ENCODE data around the gene PTBP2.

The PTBP2 gene

DNA sequence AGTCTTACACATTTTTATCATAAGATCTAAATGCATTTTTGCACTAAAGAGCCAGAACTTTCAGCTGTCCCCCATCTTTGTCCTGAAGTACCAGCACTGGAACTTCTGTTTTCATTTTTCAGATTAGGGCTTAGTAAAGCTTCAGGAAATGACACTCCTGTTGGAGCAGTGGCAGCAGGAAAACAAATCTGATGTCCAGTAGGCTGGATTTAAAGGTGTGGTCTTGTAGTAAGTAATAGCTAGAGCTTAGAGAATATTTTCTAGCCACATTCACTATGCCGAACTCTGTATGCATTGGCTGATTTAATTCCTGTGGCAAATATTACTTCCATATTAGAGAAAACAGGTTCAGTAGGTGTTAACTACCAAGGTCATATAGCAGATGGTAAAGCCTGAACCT, 103.6 kb downstream of the PTBP2 start:
- no peak for DNase-seq

DNA sequence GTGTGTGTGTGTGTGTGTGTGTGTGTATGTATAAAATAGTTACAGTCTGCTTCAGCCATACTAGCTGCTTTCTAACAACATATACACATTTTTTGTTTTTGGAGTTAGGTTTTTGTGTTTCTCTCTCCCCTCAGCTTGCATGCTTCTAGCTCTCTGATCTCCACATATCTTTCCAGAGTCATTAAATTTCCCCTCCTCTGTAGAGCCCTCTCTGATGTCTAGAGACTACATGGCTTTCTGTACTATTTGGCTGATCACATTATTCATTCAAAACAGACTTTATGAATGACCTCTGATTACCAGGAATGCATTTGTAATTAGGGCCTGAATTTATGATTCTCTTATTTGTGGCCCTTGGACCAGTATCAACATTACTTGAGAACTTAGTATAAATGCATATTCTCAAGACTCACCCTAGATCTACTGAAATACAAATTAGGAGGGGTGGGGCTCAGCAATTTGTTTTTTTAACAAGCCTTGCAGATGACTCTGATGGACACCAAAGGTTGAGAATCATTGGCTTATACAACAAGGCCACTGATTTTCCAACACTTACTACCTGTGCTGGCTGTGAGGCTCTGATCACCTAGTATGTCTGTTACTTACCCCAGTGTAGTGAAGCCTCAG, 104.5 kb downstream of the PTBP2 start:
- no peak for DNase-seq

DNA sequence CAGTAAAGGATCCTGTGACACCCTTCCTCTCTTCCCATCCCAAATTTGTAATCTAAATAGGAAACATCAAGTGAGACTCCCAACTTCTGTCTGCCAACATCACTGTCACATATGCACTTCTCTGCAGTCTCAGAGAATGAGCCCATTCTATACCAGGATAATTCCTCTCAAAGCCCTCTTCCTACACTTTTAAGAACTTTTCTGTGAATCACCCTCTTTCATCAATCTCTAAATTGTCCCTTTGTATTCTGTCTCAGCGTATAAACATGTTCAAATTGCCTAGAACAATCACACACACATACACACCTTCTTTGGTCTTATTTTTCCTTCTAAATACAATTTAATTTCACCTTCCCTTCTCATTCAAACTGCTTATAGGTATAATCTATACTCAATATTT, 111.8 kb downstream of the PTBP2 start:
- DNase-seq: no peak

DNA sequence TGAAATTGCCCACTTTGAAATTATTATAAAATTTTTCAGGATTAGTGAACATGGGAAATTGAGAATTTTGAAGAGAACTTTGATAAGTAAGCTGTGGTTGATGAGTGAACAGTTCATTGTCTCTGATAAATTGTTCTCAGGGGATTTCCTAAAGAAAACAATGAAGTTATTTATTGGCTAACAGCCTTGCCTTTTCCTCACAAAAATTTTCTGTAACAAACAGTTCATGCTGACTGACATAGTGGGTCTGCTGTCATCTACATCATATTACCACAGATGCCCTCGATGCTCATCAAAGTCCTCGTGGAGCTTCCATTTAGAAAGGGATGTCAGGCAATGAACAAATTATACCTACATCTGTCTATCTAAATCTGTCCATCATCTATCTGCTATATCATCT, 113.4 kb downstream of the PTBP2 start:
- DNase-seq: no peak

DNA sequence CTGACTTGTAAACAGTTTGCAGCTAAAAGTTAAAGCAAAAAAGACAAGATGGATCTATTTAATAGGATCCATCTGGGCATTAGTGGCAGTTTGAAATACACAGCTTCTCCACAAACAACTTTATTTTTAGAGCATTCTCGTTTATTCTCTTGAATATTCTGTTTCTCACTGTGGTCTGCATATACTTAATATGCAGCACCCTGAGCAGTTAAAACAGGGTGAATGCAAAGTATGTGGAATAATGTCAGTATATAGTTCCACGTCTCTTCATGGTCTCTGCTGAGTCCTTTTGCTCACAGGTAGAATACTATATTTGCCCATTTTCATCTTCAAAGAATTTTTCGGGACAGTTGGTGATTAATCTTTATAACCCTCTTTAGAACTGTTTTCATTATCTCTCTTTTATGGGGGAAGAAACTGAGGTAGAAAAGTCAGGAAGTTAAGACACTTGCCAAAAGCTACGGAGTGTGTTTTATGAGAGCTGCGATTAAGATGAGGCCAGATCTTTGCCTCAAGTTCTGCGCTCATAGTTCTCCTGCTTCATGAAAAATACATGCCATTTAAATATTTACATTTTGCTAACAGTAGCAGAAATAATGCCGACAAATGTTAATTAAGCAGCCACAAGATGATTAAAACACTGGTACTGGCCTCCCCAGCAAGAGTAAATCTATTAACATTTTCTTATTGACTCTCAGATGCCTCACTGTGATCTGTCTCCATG, 115.6 kb downstream of the PTBP2 start:
- no peak for DNase-seq

DNA sequence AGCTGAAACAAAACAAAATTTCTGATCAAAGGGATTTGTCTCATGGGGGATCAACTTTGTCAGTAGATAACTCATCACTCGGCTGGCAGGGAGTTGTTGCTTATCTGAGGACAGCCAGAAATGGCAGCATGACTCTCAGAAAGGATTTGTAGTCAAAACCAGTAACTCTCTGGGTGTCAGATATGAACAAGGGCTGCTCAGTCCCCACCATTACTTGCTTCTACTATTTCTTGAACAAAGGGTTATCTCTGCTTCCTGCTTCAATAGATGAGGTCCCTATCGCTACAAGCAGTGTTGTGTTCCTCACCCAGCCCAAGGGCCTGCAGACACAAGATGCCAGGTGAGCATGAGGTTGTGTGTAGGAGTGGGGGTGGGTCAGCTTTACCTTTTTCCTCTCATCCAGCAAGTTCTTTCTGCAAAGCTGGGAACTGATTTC, 116.2 kb downstream of the PTBP2 start:
- no peak for DNase-seq

DNA sequence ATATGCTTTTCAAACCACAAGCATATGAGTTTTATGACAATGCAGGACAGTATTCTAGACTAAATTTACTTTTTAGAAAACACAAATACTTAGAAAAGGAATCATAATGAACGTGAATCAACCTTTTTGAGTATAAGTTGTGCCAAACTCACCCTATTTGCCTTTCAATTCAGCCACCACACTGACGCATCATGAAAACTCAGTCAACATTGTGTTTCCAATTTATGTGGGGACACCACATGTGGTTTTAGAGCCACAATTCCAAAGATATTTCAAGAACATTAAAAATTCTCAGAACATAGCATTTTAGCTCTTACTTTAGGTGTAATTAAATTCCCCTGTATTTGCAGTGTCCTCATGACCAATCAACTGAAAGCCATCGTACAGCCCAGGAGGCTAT, 118.8 kb downstream of the PTBP2 start:
- no peak for DNase-seq

DNA sequence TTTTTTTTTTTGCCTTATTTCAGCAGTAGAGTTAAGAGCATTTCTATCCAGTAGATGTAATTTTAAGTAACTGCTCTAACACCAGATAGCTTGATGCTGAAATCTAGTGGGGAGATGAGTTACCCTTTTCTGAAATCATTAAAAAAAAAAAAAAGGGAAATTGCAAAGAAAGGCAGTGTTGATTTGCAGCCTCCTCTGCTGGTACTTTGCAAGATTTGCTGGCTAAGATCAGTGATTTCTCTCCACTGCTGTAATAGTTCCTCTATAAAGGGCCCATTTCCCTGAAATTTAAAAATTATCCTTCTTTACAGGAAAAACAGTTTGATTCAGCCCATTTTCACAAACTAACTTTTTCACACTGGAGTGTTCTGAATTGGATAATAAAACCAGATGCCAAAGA, 120.6 kb downstream of the PTBP2 start:
- no peak for DNase-seq

DNA sequence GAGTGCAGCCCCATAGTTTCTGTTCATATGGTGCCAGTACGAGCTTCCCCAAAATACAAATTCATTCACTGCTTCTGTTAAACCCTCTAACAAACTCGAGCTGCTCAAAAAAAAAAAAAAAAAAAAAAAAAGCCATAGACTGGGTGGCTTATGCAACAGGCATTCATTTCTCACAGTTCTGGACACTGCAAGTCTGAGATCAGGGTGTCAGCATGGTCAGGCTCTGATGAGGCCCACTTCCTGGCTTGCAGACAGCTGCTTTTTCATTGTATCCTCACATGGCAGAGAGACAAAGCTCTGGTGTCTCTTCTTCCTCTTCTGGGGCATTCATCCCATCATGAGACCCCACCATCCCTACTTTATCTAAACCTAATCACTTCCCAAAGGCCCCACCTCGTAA, 121.6 kb downstream of the PTBP2 start:
- DNase-seq: no peak

DNA sequence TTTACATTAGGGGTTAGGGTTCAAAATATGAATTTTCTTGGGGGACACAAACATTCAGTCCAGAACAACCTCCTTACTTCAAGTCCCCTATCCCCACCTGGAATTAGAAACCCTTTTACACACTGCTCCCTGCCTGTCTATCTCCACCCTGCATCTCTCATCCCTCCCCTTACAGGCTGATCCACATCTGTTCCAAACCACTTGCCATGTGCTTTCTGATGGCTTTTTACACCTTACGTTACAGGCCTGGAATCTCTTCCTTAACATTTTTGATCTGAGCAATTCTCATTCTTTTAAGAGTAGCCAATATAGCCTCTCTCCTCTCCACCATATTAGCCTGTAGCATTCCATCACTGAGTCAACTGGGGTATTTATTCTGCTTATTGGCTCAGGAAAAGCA, 122.0 kb downstream of the PTBP2 start:
- no peak for DNase-seq

DNA sequence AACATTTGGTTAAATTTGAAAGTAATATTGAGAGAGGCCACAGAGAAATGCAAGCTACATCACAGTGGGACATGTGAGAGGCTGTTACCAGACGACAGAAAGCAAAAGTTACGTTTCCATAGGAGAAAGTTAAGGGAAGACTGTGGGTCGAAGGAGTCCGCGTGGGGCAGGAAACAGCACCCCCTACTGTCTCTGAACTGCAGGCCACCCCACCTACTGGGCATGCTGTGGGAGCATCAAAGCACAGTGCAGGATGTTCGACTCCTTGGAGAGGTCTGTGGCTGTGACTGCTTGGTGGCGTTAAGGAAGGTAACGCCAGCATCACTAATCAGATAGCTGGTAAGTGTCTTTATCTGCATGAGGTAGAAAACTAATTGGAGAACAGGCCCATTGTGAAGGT, 123.9 kb downstream of the PTBP2 start:
- DNase-seq: no peak

DNA sequence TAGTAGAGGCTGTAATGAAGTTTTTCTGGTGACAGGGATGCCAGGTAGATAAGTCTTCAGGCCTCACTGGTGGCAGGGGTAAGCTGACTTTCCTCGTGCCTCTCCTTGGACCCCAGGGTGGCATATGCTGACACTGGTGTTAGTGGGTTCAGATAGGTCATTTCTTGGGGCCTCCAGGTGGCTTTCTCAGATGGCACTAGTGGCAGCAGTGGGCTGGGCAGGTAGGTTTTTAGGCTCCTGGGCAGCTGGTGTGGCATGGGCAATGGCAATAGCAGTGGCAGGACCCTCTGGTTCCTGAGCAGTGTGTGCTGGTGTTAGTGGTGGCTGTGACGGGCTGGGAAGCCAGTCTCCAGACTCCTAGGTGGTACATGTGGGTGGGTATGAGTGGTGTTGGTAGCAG, 140.3 kb downstream of the PTBP2 start:
- DNase-seq: no peak

DNA sequence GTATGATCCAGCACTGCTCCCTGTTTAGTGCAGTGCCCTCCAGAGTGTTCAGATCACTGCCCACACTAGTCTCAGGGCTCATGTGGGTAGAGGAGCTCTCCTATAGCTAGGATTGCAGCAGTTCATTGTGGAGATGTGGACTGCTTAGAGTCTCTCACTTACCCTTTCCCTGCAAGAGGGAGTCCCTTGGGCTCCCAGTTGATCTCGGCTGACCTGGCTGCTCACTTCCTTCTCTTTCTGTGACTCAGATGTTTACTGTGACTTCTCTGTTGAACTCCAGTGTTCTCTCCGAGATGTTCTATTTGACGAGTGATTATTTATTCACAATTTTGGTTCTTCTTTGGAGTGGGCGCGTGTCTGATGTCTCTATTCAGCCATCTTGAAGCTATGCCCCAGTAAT, 141.9 kb downstream of the PTBP2 start:
- no peak for DNase-seq

Measured in NCI-H1105 (cell line).